K562 (cell line): ENCODE measurements around the gene GMEB2. TPM values are rescaled to one million over a fixed set of nuclear protein-coding genes. Genes with fewer than 3 reads are reported as not detected.

Experiments
- BRD9 ChIP-seq: fragments of 450-650 bp; IDR thresholded peaks from 2 replicates; pipeline ENCODE4 v1.6.1; 2018; ENCODE audit warnings: low read depth; ENCODE audit not compliant: partially characterized antibody
- CEBPB ChIP-seq: fragments of 450-650 bp; IDR thresholded peaks from 2 replicates; pipeline ENCODE4 v1.6.1; 2016; ENCODE audit warnings: missing genetic modification characterization, missing compliant biosample characterization
- DNMT1 ChIP-seq: fragments of 450-650 bp; IDR thresholded peaks from 2 replicates; pipeline ENCODE4 v1.6.1; 2016; ENCODE audit warnings: antibody characterized with exemption, mild to moderate bottlenecking
- FOS ChIP-seq: IDR thresholded peaks from 3 replicates; pipeline ENCODE4 v1.6.1; 2011; ENCODE audit not compliant: insufficient read length; ENCODE audit errors: extremely low read depth
- GABPA ChIP-seq: fragments of 200-800 bp; sonication (Bioruptor generic); conservative IDR thresholded peaks from 2 replicates; pipeline ENCODE4 v1.6.1; 2016; ENCODE audit warnings: low read depth, missing genetic modification characterization, missing compliant biosample characterization
- HNRNPK ChIP-seq: fragments of 200-400 bp; formaldehyde crosslinking; IDR thresholded peaks from one replicate; pipeline ENCODE4 v1.6.1; 2018; ENCODE audit warnings: mild to moderate bottlenecking, low read depth, low read length; ENCODE audit not compliant: poor library complexity, severe bottlenecking
- HSF4 ChIP-seq: fragments of 250-450 bp; sonication (Bioruptor Pico); IDR thresholded peaks from 2 replicates; pipeline ENCODE4 v2.1.2; 2022; ENCODE audit warnings: mild to moderate bottlenecking, moderate library complexity, borderline replicate concordance
- MEF2D ChIP-seq: conservative IDR thresholded peaks from 2 replicates; pipeline ENCODE4 v1.6.1; 2016; ENCODE audit warnings: low read depth, missing genetic modification characterization, missing compliant biosample characterization
- MYNN ChIP-seq, 2 experiments: sonication (generic); formaldehyde crosslinking in 1 of 2; IDR thresholded peaks; 2 replicates each; pipeline versions ENCODE4 v1.5.0 to v1.6.1; 2016 to 2020; ENCODE audit warnings: antibody characterized with exemption in 1 of 2, missing genetic modification reagents in 1 of 2
- POLR3A ChIP-seq: IDR thresholded peaks from 2 replicates; pipeline ENCODE4 v1.6.1; 2011; ENCODE audit warnings: borderline replicate concordance, mild to moderate bottlenecking, moderate library complexity; ENCODE audit not compliant: insufficient read length, insufficient read depth; ENCODE audit errors: extremely low read depth
- RBM39 ChIP-seq: fragments of 200-400 bp; formaldehyde crosslinking; optimal IDR thresholded peaks from 2 replicates; pipeline ENCODE3; 2018; ENCODE audit warnings: low read depth, low read length
- SOX6 ChIP-seq: fragments of 450-650 bp; IDR thresholded peaks from 2 replicates; pipeline ENCODE4 v1.6.1; 2014; ENCODE audit warnings: mild to moderate bottlenecking
- STAT5A ChIP-seq: IDR thresholded peaks from 2 replicates; pipeline ENCODE4 v1.6.1; 2012; ENCODE audit warnings: low read length, inconsistent platforms, borderline replicate concordance
- polyA plus RNA-seq, 8 experiments: library from polyadenylated mRNA; depleted of rRNA in 4 of 8; stranded (reverse) in 5 of 8; unstranded in 3 of 8; fragments of >200 nt; fragmentation: Nextera tagmentation in 2 of 8; fragmentation: Illumina TruSeq in 1 of 8; extraction: Ambion mirVana in 2 of 8; extraction: Trizol in 1 of 8; gene quantifications; 2 replicates each; pipeline versions ENCODE4 v1.2.1 to v1.2.3, GENCODE V29; 2011 to 2014; ENCODE audit warnings: inconsistent platforms in 1 of 8, missing spikeins in 1 of 8
- total RNA-seq, 7 experiments: library from RNA; depleted of rRNA in 6 of 7; stranded (reverse); fragments of >200 nt in 6 of 7; fragmentation: Illumina TruSeq in 2 of 7; extraction: Trizol in 2 of 7; gene quantifications; 2 replicates each; pipeline versions ENCODE4 v1.2.1 to v1.2.3, GENCODE V29; 2011 to 2021; ENCODE audit warnings: low replicate concordance in 1 of 7
- TF ChIP-seq, protein P1 (sequence below): fragments of 200-800 bp; sonication (Bioruptor generic); IDR thresholded peaks from 2 replicates; pipeline ENCODE4 v1.6.1; 2017; ENCODE audit warnings: missing genetic modification characterization, missing compliant biosample characterization
- TF ChIP-seq, protein P2 (sequence below): fragments of 450-650 bp; IDR thresholded peaks from 2 replicates; pipeline ENCODE4 v1.6.1; 2014; ENCODE audit warnings: low read depth, mild to moderate bottlenecking, moderate library complexity, borderline replicate concordance
- TF ChIP-seq, protein P3 (sequence below): sonication (generic); IDR thresholded peaks from 2 replicates; pipeline ENCODE4 v1.6.1; 2016

Gene GMEB2
- total and polyA plus RNA-seq, 9 of the 15 experiments (the other 6 are each of a cell fraction or from before 2014, with no cell fraction given), result 0.03 to 13.9 (median 6.3) TPM

GRCh38 chr20:63657937-63658748 is 31.2 kb upstream of the GMEB2 start, which contains the start of gene RTEL1 (continued):
- peak; percentile 57 for TF ChIP-seq RBM39
- no peak for TF ChIP-seq CEBPB (tag)
- no peak for TF ChIP-seq BRD9
- TF ChIP-seq HNRNPK, result no peak
- TF ChIP-seq DNMT1, result no peak
- TF ChIP-seq, protein P1, sequence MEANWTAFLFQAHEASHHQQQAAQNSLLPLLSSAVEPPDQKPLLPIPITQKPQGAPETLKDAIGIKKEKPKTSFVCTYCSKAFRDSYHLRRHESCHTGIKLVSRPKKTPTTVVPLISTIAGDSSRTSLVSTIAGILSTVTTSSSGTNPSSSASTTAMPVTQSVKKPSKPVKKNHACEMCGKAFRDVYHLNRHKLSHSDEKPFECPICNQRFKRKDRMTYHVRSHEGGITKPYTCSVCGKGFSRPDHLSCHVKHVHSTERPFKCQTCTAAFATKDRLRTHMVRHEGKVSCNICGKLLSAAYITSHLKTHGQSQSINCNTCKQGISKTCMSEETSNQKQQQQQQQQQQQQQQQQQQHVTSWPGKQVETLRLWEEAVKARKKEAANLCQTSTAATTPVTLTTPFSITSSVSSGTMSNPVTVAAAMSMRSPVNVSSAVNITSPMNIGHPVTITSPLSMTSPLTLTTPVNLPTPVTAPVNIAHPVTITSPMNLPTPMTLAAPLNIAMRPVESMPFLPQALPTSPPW (CRISPR knock-in tag), result peak; percentile 73
- no peak for TF ChIP-seq STAT5A
- TF ChIP-seq, protein P2, sequence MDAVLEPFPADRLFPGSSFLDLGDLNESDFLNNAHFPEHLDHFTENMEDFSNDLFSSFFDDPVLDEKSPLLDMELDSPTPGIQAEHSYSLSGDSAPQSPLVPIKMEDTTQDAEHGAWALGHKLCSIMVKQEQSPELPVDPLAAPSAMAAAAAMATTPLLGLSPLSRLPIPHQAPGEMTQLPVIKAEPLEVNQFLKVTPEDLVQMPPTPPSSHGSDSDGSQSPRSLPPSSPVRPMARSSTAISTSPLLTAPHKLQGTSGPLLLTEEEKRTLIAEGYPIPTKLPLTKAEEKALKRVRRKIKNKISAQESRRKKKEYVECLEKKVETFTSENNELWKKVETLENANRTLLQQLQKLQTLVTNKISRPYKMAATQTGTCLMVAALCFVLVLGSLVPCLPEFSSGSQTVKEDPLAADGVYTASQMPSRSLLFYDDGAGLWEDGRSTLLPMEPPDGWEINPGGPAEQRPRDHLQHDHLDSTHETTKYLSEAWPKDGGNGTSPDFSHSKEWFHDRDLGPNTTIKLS, result peak; percentile 96
- no peak for TF ChIP-seq MYNN (IDR thresholded peaks at IDR 0.05)
- no peak for TF ChIP-seq MYNN (CRISPR knock-in tag; IDR thresholded peaks at IDR 0.05)
- no peak for TF ChIP-seq FOS
- no peak for TF ChIP-seq MEF2D (tag)
- TF ChIP-seq POLR3A, result no peak
- peak; percentile 100 for TF ChIP-seq GABPA (tag)
- no peak for TF ChIP-seq HSF4 (CRISPR knock-in tag)
- TF ChIP-seq SOX6, result peak; percentile 34; the same call in 1 of the 2 replicates
- TF ChIP-seq, protein P3, sequence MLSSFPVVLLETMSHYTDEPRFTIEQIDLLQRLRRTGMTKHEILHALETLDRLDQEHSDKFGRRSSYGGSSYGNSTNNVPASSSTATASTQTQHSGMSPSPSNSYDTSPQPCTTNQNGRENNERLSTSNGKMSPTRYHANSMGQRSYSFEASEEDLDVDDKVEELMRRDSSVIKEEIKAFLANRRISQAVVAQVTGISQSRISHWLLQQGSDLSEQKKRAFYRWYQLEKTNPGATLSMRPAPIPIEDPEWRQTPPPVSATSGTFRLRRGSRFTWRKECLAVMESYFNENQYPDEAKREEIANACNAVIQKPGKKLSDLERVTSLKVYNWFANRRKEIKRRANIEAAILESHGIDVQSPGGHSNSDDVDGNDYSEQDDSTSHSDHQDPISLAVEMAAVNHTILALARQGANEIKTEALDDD, result no peak
